ENCODE measurements around the gene KSR2.

The KSR2 gene

DNA sequence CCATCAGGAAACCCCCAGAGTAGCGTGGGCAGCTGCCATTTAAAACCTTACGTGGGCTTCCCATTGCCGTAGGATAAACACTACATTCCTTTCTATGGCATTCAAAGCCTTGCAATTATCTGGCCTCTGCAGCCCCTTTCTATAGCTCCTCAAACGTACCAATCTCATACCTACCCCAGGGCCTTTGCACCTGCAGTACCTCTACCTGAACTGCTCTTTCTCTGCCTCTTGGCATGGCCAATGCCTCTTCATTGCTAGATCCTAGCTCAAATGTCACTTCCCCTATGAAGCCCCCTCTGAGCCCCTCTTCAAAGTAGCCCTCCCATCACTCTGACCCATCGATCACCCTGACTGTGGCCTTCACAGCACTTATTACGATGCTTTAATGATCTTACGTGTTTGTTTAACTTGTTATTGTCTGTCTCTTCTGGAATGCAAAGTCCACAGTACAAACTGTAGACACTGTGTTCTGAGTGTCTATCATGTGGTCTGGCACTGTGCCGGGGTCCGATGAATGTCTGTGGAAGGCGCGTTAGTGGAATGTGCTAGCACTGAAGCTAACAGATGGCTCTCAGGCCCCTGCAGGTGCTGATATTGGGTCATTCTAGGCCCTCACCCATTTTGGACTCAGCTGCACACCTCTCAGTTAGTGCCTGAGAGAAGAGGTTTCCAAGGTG, 450.1 kb downstream of the KSR2 start:
- Histone ChIP-seq H3K9me3 (no peaks in the 10 kb centered on the region), H3K4me3 (ENCODE audit: low read depth in 1 of 2, low read length in 1 of 2) (no peak overlapping the region), H3K4me1 (ENCODE audit: control insufficient read depth in 1 of 2, insufficient read depth in 1 of 2, low read depth in 1 of 2, low read length in 1 of 2) (peaks cover 39% of the 10 kb centered on the region in 2 experiments), H3K27ac (no peak overlapping the region), H3K36me3 (no peaks in the 10 kb centered on the region), H3K27me3 (peaks cover 34% of the 10 kb centered on the region)
- TF ChIP-seq, protein P1, sequence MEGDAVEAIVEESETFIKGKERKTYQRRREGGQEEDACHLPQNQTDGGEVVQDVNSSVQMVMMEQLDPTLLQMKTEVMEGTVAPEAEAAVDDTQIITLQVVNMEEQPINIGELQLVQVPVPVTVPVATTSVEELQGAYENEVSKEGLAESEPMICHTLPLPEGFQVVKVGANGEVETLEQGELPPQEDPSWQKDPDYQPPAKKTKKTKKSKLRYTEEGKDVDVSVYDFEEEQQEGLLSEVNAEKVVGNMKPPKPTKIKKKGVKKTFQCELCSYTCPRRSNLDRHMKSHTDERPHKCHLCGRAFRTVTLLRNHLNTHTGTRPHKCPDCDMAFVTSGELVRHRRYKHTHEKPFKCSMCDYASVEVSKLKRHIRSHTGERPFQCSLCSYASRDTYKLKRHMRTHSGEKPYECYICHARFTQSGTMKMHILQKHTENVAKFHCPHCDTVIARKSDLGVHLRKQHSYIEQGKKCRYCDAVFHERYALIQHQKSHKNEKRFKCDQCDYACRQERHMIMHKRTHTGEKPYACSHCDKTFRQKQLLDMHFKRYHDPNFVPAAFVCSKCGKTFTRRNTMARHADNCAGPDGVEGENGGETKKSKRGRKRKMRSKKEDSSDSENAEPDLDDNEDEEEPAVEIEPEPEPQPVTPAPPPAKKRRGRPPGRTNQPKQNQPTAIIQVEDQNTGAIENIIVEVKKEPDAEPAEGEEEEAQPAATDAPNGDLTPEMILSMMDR (IDR thresholded peaks at IDR 0.05): no peak

DNA sequence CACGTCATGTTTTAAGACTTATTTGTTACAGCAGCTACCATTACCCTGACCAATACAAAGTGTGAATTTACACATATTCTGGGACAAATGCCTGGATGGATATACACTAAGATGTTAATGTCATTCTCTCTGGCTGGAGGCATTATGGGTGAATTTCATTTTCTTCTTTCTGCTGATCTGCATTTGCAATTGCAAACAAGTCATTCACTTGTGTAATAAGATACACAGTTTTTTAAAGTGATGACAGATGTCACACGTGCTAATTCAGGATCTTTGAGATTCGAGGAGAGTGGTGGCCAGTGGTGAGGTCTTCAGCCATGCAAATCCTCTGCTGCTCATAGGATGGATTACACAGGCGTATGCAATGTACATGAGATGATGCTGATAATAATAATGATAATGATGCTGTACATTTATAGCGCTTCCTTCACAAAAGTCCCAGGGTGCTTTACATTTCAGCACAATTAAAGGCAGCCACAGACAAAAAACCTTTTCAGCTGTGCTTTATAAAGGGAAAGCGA, 451.5 kb downstream of the KSR2 start:
- TF ChIP-seq, protein P1 (IDR thresholded peaks at IDR 0.05): no peak
- H3K9me3 ChIP-seq: no peaks in the 10 kb centered on the region
- H3K4me1 ChIP-seq (ENCODE audit: control insufficient read depth in 1 of 2, insufficient read depth in 1 of 2, low read depth in 1 of 2, low read length in 1 of 2): peaks cover 27 to 31% of the 10 kb centered on the region in 2 experiments
- H3K4me3 ChIP-seq (ENCODE audit: low read depth in 1 of 2, low read length in 1 of 2): no peak overlapping the region
- H3K27me3 ChIP-seq: peaks cover 49% of the 10 kb centered on the region
- H3K36me3 ChIP-seq: no peaks in the 10 kb centered on the region
- no peak overlapping the region for H3K27ac ChIP-seq

DNA sequence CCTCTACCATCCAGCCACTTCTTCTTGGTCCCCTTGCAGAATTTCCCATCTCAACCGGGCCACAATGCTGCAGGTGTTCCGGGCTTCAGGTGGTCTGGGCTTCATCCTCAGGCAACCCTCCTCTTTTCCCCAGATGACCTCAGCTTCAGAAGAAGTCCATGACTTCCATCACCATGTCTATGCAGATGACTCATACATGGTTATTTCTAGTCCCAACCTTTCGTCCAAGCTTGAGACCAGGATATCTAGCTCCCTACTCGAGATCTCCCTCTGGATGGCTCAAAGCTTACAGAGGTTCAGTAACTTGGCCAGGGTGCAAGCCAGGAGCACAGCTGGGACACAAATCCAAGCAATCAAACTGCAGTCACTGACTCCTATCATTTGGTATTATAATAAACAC, 452.8 kb downstream of the KSR2 start:
- TF ChIP-seq, protein P1 (IDR thresholded peaks at IDR 0.05): no peak
- Histone ChIP-seq H3K27me3 (peaks cover 61% of the 10 kb centered on the region), H3K36me3 (no peaks in the 10 kb centered on the region), H3K9me3 (no peaks in the 10 kb centered on the region), H3K4me3 (ENCODE audit: low read depth in 1 of 2, low read length in 1 of 2) (no peak overlapping the region), H3K27ac (no peak overlapping the region), H3K4me1 (ENCODE audit: control insufficient read depth in 1 of 2, insufficient read depth in 1 of 2, low read depth in 1 of 2, low read length in 1 of 2) (peaks cover 14 to 18% of the 10 kb centered on the region in 2 experiments)

DNA sequence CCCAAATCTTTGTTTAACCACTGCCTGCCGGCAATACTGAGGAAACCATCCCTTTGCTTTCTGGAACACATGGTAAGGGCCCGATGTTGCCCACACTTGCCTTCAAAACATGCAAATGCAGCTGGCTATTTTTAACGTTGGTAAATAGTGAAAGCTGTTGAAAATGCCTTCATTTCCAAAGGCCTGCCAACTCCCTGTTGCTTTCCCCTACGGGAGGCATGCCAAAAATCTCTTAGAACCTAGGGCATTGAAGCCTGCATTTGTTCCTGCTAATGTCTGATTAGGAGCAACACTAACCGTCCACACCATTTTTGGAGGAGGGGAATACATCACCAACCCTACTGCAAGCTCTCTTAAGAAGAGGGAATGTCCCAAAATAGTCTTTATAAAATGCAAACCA, 454.8 kb downstream of the KSR2 start:
- Histone ChIP-seq H3K4me3 (ENCODE audit: low read depth in 1 of 2, low read length in 1 of 2) (no peak overlapping the region), H3K4me1 (ENCODE audit: control insufficient read depth in 1 of 2, insufficient read depth in 1 of 2, low read depth in 1 of 2, low read length in 1 of 2) (peaks cover 4 to 7% of the 10 kb centered on the region in 2 experiments), H3K9me3 (no peaks in the 10 kb centered on the region)

DNA sequence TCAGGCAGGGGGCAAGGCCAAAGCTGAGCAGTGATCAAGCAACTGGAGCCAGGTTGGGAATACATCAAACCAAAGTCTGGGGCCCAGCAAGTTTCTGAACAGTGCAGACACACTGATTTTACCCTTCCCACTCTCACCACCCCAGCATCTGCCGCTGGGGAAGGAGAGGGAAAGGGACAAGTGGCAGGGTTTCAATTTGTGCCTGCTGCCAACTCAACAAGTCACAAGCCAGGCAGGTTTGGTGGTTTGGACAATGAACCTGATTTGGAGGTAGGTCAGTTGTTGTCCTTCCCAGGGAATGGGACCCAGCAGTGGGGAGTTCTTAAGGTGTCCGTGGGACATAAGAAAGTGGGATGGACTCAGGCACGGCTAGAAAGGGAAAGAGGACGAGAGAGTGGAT, 455.4 kb downstream of the KSR2 start:
- Histone ChIP-seq H3K36me3 (no peaks in the 10 kb centered on the region), H3K27me3 (peaks cover 88% of the 10 kb centered on the region), H3K27ac (no peak overlapping the region), H3K9me3 (no peaks in the 10 kb centered on the region), H3K4me1 (ENCODE audit: control insufficient read depth in 1 of 2, insufficient read depth in 1 of 2, low read depth in 1 of 2, low read length in 1 of 2) (peaks cover 4 to 5% of the 10 kb centered on the region in 2 experiments), H3K4me3 (ENCODE audit: low read depth in 1 of 2, low read length in 1 of 2) (no peak overlapping the region)
- TF ChIP-seq, protein P1 (IDR thresholded peaks at IDR 0.05): no peak

More for the DNA sequence above, 454.8 kb downstream of the KSR2 start:
- TF ChIP-seq, protein P1 (IDR thresholded peaks at IDR 0.05): no peak
- Histone ChIP-seq H3K36me3 (no peaks in the 10 kb centered on the region), H3K27ac (no peak overlapping the region), H3K27me3 (peaks cover 81% of the 10 kb centered on the region)

Data from neutrophil (primary cell).